DMS114 treated with DMSO at 0.1 percent for 48 hours (cell line): ENCODE data around the gene TTYH3.

ENCODE experiments used
- DNase-seq: peaks from one replicate; lab custom pipeline; 2025; ENCODE audit not compliant: unreplicated experiment; lab: John Stamatoyannopoulos, UW

Gene TTYH3

DNA sequence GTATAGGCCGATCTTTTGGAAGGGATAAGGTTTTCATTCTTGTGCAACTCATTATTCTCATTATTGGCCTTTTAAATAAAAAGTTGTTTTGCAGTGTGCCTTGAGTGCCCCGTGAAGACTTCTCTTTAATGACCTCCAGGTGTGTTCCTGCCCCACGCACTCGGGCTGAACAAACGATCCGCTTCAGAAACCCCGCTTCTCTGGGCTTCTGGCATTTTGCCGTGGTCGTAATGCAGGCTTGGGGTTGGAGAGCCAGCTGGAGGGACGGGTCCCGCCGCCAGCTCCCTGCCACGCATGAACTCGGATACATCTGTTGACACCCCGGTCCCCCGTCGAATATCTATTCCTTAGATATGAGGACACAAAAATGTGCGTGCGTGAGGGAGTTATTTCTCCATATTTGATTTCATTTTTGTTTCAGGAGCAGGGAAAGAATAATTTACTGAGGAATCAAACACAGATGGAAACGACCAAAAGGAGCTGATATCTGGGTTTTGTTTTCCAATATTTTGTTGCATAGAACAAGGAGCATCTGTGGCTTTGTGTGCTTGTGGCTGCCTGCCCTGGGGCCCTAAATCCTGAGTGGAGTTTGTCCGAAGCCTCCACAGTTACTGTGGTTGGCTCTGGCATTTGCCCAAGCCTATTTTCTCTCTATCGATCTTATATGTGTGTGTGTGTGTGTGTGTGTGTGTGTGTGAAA, 17.0 kb upstream of the TTYH3 start:
- no peak for DNase-seq

DNA sequence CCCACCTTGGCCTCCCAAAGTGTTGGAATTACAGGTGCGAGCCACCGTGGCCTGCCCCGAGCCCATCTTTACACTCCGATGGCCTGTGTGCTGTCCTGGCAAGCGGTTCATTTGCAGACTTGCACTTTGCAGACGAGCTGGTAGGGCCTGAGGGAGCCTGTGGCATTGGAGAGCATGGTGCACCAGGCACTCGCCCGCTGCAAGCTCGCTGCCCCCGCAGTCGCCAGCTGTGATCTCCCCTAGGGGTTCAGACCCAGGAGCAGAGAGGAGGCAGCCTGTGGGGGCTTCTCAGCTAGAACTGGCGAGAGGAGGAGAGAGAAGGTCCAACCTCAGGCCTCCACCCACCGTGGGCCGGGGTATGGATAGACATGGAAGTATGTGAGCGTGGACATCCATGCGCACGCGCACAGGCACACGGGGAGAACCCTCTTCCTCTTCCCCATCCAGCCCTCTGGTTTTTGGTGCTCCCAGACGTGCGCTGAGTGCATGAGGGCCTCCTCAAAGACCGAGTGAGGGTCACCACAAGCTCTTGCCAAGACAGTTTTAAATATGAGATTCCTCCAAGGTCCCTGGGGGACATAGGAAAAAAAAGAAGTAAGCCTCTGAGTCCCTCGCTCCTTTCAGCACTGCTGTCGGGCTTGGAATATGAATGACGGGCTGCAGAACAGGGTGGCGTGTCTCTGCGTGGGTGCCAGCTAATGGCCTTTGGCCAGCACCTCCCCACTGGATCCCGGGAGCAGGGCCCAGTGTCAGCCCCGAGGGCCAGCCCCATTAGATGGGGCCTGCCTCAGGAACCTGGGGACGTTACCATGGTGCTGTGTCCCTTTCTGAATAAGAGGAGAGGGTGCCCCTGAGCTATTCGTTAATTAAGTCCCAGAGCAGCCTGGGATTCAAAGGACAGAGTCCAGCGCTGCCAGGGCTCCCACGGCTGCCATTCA, 15.1 kb upstream of the TTYH3 start:
- DNase-seq, result no peak

DNA sequence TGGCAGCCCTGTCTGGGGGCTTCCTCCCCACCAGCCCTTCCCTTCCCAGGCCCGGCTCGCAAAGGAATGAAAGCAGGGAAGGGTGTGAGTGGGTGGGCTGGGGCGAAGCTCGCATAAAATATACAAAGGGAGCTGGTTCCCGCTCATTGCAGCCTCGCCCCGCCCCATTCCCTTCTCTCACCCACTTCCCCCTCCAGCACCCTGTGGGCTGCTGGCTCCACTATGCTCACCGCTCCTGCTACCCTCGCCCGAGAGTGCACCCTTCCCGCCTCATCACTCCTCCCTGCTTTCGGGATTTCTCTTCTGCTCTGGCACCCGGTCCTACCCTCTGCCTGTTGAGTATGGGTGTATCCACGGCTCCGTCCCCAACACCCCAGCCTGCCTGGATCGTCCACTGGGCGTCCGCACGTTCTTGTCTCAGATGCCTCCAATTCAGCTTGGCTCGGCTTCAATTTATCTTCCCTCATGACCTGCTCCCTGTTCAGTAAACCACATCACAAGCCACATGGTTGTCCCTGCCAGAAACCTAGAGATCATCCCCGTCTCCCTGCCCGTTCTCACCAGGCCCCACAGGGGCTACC, 14.4 kb upstream of the TTYH3 start:
- no peak for DNase-seq

DNA sequence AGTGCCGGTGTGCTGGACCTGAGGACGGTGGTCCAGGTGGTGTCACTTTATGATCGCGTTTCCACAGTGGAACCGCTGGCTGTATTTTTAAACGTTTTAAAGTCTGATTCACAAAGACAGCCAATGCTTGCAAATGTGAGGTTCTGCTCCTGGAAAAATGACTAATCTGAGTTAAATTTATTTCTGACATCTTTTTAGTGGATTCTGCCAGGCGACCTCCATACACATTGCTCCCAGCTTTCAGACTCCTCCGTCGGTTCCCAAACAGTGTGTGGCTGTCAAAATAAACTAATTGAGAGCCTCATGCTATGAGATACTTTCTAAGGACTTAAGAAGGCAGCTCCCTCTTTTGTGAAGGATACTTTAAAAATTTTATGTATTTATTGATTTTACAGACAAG, 12.7 kb upstream of the TTYH3 start:
- DNase-seq, result no peak

DNA sequence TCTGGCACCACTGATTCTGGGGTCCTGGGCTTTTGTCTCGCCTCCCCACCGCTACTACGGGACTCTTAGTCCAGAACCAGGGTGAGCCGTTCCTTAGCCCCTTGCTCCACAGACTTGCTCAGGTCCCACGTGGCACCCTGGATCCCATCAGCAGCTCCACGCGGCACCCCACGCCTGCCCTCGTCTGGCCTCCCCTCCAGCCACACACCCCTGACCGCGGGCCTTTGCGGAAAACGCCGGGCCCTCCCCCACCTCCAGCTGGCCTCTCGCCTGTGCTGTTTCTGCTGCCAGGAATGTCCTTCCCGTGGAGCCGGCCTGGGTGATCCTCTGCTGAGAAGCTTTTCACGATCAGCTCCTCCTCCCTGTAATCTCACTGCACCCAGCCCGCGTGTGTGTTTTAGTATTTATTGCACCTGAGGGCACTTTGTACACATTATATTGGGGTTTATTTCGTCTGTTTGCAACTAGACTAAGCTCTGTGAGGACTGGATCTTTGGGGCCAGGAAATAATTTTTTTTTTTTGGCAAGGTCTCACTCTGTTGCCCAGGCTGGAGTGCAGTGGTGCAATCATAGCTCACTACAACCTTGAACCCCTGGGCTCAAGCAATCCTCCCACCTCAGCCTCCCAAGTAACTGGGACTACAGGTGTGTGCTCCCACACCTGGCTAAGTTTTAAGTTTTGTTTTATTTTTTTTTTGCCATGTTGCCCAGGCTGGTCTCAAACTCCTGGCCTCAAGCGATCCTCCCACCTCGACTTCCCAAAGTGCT, 10.5 kb upstream of the TTYH3 start:
- no peak for DNase-seq

DNA sequence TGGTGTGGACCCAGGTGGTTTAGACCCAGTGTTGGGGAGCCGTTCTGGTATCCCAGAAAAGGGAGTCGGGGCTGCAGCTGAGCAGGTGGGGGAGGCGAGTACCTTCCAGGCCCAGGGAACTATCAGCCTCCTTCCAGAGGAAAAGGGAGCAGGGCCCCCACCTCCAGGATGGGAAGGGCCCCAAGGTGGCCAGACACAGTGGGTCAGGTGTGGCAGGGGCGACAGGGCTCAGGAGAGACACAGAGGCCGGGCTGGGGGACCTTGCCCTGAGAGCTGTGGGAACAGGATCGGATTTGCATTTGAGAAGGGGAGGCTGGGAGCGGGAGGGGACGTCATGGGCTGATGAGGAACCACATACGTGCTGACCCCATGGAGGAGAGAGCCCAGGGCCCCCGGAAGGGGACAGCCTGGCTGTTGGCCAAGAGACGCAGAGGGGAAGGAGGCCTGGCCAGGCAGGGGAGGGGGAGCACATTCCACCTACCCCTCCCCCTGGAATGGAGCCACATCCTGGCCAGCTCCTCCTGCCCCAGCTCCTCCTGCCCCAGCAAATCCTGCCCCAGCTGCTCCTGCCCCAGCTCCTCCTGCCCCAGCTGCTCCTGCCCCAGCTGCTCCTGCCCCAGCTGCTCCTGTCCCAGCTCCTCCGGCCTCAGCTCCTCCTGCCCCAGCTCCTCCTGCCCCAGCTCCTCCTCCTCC, 9.7 kb upstream of the TTYH3 start:
- DNase-seq, result no peak

DNA sequence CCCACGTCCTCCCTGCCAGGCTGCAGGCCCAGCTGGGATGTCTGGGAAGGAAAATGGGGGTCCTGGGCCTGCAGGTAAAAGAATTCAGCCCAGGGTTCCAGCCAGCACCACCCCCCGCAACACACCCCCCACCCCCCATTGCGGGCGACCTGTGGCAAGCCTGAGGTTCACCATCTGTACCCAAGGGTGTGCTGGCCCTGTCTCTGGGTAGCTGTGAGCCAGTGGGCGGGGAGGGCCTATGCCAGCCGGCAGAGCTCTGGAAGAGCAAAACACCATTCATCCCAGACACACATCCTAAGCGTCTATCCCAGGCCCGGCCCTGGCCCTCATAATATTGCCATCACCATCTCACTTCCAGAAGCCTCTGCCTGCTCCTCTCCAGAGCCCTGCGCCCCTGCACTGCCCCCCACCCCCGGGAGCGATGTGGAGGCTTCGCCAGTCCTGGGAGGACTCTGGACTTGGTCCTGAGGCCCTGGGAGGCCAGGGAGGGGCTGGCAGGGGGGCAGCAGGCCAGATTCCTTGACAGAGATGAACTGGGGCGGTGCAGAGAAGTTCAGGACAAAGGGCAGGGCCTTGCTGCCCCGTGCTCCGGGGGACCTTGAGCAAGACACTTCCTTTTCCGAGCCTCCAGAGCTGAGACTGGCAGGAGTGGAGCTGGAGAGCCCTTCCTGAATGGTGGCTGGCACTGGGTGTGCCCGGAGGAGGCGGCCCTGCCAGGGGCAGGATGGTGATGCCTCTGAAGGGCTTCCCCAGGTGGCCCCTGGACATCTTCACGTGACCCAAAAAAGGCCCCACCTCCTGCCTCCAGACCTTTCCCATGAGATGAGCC, 8.7 kb upstream of the TTYH3 start:
- no peak for DNase-seq

DNA sequence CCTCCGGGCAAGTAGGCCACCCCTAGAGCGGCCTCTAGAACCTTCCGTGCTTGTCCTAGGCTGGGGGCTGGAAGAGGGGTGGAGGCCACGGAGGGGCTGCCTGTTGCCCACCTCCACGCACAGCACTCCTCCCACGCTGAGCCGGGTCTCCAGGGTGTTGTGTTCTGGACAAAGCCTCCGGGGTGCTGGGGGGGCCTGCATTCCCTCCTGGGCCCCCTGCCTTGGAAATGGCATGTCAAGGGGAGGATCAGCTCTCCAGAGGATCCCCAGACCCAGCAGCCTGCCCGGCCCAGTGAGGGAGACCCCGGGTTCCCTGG, 8.1 kb upstream of the TTYH3 start:
- DNase-seq, result no peak

- DNase-seq, result no peak
Measured at GRCh38 chr7:2624293-2624886, 7.4 kb upstream of the TTYH3 start.

- DNase-seq, result no peak
Measured at GRCh38 chr7:2626498-2627117, 5.2 kb upstream of the TTYH3 start.

DNA sequence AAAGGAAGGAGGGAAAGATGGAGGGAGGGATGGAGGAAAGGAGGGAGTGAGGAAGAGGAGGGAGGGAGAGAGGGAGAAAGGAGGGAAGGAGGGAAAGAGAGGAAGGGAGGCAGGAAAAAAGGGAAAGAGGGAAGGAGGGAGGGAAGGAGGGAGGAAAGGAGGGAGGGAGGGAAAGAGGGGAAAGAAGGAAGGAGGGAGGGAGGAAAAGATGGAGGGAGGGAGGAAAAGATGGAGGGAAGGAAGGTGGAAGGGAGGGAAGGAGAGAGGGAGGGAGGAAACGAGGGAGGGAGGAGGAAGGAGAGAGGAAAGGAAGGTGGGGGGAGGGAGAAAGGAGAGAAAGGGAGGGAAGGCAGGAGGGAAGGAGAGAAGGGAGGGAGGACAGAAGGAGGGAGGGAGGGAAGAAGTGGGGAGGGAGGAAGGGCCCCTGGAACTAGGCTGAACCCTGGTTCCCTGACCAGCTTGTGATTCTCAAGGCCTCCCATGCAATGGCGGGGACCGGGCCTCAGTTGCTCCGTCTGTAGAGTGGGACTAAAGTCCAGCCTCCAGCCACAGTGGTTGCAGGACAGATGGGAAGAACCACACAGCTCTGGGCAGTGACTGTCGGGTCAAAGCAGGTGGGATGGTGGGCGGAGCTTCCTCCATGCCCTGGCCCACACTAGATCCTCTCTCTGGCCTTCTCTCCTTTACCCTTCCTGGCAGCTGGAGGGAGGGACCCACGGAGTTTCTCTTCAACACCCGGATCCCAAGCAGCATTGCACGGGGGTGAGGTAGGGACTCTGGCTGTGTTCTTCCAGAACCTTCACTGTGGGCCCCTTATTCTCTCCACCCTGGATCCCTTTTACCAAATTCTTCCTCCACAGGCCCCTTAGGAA, 4.3 kb upstream of the TTYH3 start:
- no peak for DNase-seq

DNA sequence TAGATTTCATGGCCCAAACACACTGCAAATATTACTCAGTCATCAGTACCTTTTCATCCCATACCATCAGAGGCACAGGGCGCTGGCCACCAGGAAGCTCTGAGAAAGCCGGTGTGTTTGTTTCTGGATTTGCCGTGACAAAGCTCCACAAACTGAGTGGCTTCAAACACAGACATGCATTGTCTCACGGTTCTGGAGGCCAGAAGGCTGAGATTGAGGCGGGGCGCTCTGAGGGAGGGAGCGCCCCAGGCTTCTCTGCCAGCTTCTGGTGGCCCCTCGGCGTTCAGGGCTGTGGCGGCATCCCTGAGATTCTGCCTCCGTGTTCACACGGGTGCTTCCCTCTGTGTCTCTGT, 3.7 kb upstream of the TTYH3 start:
- no peak for DNase-seq

DNA sequence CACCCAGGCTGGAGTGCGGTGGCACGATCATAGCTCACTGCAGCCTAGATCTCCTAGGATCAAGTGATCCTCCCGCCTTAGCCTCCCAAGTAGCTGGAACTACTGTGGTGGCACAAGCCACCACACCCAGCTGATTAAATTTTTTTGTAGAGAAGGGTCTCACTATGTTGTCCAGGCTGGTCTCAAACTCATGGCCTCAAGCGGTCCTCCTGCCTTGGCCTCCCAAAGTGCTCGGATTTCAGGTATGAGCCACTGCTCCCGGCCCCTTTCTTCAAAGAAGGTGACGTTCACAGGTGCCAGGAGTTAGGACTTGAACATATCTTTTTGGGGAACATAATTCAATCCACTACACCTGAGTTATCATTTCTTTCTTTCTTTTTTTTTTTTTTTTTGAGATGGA, 2.9 kb upstream of the TTYH3 start:
- no peak for DNase-seq

DNA sequence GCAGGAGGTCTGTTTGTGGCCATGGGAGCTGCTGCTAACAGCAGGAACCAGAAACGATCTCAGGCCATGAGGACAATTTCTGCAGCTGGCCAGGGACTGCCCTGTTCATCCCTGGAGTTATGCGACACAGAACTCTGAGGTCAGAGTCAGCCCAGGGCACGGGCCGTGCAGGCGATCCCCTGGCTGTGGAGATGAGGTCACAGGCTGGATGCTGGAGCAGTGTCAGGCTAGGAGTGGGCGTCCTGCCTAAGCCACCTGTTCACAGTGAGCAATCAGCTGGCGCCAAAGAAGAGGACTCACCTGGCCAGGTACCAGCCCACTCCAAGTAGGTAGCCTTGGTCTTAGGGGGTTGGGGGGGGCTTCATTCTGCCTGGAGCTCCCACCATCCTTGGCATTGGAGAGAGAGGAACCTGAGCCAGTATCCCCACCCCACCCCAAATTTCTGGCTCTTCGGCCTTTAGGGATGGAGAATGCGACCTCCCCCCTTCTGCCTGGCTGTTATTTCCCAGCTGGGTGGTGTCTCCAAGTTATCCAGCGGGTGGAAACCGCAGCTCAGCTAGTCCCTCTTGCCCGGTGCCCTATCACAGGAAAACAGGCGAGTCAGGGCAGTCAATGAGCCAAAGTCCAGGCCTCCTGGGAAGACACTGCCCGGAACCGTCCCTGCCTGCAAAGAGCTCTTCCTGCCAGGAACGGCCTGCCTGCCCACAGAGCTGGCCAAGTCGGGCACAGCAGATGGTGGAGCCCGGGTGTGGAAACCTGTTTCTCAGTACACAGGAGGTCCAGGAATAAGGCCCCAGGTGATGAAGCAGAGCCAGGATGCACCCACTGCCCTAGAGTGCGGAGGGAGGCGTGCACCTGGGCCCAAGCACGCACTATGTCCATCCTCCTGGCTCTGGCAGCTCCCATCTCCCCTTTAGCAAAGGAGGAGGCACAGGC, 1.8 kb upstream of the TTYH3 start:
- no peak for DNase-seq

GRCh38 chr7:2632733-2633537, 1.1 kb downstream of the TTYH3 start:
- DNase-seq, result no peak

- no peak for DNase-seq
Measured at GRCh38 chr7:2633538-2634266, 1.9 kb downstream of the TTYH3 start.
